Measurements from ENCODE around the gene SH3BP5.

GRCh38 chr3:15262021-15262420 is 70.4 kb downstream of the SH3BP5 start:
- TF ChIP-seq CTCF (IDR thresholded peaks at IDR 0.05) (no peak), POLR2A (IDR thresholded peaks at IDR 0.05) (no peak)
